22Rv1 (cell line): ENCODE measurements around the gene PCDH9.

Experiments
- CTCF ChIP-seq: fragments of 450-650 bp; IDR thresholded peaks from 2 replicates; pipeline ENCODE4 v1.5.1; 2017; ENCODE audit warnings: mild to moderate bottlenecking
- ZFX ChIP-seq: fragments of 450-650 bp; IDR thresholded peaks from 2 replicates; pipeline ENCODE4 v1.6.1; 2017; ENCODE audit warnings: antibody characterized with exemption, borderline replicate concordance

DNA sequence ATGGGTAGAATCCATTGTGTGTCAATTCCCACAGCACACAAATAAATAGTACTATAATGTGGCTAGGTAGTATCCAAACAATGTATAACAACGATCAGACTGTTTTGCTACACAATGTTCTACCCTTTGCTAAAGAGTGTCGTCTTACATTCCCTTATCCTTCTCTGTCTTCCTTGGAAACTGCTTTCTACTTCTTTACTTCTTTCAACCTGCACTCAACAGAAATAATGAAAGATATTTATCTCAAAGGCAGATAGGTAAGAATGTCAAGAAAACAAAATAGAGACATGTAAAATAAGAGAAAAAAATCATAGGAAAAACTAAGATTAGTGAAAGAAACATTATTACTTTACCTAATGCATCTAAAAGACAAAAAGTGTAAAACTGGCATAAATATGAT lies 814.7 kb downstream of the PCDH9 start:
- TF ChIP-seq CTCF (no peak), ZFX (no peak)
